ENCODE data around the gene RAB40C. TPM values are rescaled to one million over a fixed set of nuclear protein-coding genes. Genes with fewer than 3 reads are reported as not detected.
A peak's percentile ranks its signal among the peaks of the same experiment; 100 is the strongest.

Gene RAB40C
- total and polyA plus RNA-seq, 9 of the 15 experiments (the other 6 are each of a cell fraction or from before 2014, with no cell fraction given), result 0.17 to 23.4 (median 8.7) TPM

- TF ChIP-seq JUND (IDR thresholded peaks at IDR 0.05; ENCODE audit: borderline replicate concordance, low read depth, low read length), result peak; percentile 89
- TF ChIP-seq JUND (tag; IDR thresholded peaks at IDR 0.05; ENCODE audit: borderline replicate concordance, low read depth, low read length), result peak; percentile 89; the same call in 2 of the 3 replicates
- TF ChIP-seq ZNF143 (CRISPR knock-in tag; IDR thresholded peaks at IDR 0.05), result 0 out of 2 replicates have a peak, but pooled peaks have one; percentile 19
- no peak for TF ChIP-seq RERE (CRISPR knock-in tag; IDR thresholded peaks at IDR 0.05; ENCODE audit: borderline replicate concordance)
- TF ChIP-seq TAL1 (IDR thresholded peaks at IDR 0.05), result peak; percentile 37; the same call in 1 of the 2 replicates
- no peak for TF ChIP-seq CBX8 (IDR thresholded peaks at IDR 0.05; ENCODE audit: borderline replicate concordance, extremely low read depth, low read depth, low read length, poor library complexity, severe bottlenecking)
- TF ChIP-seq XRCC5 (IDR thresholded peaks at IDR 0.05; ENCODE audit: low read depth, low read length), result peak; percentile 70; the same call in 1 of the 2 replicates
- TF ChIP-seq, protein P1, sequence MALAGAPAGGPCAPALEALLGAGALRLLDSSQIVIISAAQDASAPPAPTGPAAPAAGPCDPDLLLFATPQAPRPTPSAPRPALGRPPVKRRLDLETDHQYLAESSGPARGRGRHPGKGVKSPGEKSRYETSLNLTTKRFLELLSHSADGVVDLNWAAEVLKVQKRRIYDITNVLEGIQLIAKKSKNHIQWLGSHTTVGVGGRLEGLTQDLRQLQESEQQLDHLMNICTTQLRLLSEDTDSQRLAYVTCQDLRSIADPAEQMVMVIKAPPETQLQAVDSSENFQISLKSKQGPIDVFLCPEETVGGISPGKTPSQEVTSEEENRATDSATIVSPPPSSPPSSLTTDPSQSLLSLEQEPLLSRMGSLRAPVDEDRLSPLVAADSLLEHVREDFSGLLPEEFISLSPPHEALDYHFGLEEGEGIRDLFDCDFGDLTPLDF (CRISPR knock-in tag; IDR thresholded peaks at IDR 0.05), result 0 out of 2 replicates have a peak, but pooled peaks have one; percentile 23
- peak; percentile 63; the same call in 1 of the 2 replicates for TF ChIP-seq SMARCC2 (IDR thresholded peaks at IDR 0.05; ENCODE audit: low read depth)
- peak; percentile 85 for TF ChIP-seq SMARCA4 (IDR thresholded peaks at IDR 0.05)
- TF ChIP-seq CAMTA2 (CRISPR knock-in tag; conservative IDR thresholded peaks at IDR 0.05), result peak; percentile 89; the same call in 1 of the 2 replicates
- peak; percentile 84 for TF ChIP-seq SMARCE1 (IDR thresholded peaks at IDR 0.05)
- no peak for TF ChIP-seq ZNF146 (CRISPR knock-in tag; IDR thresholded peaks at IDR 0.05; ENCODE audit: unreplicated experiment)
- peak; percentile 96 for TF ChIP-seq MECOM (CRISPR knock-in tag; IDR thresholded peaks at IDR 0.05)
- TF ChIP-seq, protein P2, sequence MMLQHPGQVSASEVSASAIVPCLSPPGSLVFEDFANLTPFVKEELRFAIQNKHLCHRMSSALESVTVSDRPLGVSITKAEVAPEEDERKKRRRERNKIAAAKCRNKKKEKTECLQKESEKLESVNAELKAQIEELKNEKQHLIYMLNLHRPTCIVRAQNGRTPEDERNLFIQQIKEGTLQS (IDR thresholded peaks at IDR 0.05), result peak; percentile 92
- TF ChIP-seq, protein P2 (CRISPR knock-in tag; conservative IDR thresholded peaks at IDR 0.05), result peak; percentile 92
- peak; percentile 90 for TF ChIP-seq ZNF121 (CRISPR knock-in tag; conservative IDR thresholded peaks at IDR 0.05)
- TF ChIP-seq PTTG1 (tag; IDR thresholded peaks at IDR 0.05; ENCODE audit: low read depth), result no peak
- TF ChIP-seq NCOA1 (IDR thresholded peaks at IDR 0.05; ENCODE audit: low read depth), result 0 out of 2 replicates have a peak, but pooled peaks have one; percentile 25
- no peak for TF ChIP-seq PCBP2 (IDR thresholded peaks at IDR 0.05; ENCODE audit: low read depth, low read length, poor library complexity, severe bottlenecking)
Measured at GRCh38 chr16:566475-567372, 23.1 kb upstream of the RAB40C start, which contains the start of gene NHLRC4 (continued).
